GM18858 (cell line): Measurements from ENCODE around the gene GRIFIN.
"Not testable (repeated sequence)": the region's sequence is repeated elsewhere in the genome, so short reads cannot be mapped to it uniquely, and the experiment has no call there.

Experiments used
- ATAC-seq: cut with Tn5 transposase; IDR thresholded peaks from one replicate; pipeline ENCODE4 v1.9.1; 2021; ENCODE audit not compliant: unreplicated experiment

GRIFIN gene

GRCh38 chr7:2479276-2480069 is 3.3 kb upstream of the GRIFIN start:
- ATAC-seq: no peak

- ATAC-seq: no peak
Observed at GRCh38 chr7:2478800-2479199, 2.6 kb upstream of the GRIFIN start.

GRCh38 chr7:2478399-2478785 is 2.2 kb upstream of the GRIFIN start:
- ATAC-seq: no peak

- ATAC-seq: no peak
Observed at GRCh38 chr7:2477447-2478398, 1.5 kb upstream of the GRIFIN start.

- ATAC-seq: no peak
Observed at GRCh38 chr7:2476776-2477446, 713 bp upstream of the GRIFIN start.

GRCh38 chr7:2475678-2476015 is 551 bp downstream of the GRIFIN start:
- ATAC-seq: no peak

- ATAC-seq: no peak
Observed at GRCh38 chr7:2474813-2475677, 1.2 kb downstream of the GRIFIN start.

GRCh38 chr7:2474224-2474623 is 2.0 kb downstream of the GRIFIN start:
- ATAC-seq: no peak

GRCh38 chr7:2473496-2474180 is 2.6 kb downstream of the GRIFIN start:
- ATAC-seq: no peak

GRCh38 chr7:2472739-2473138 is 3.5 kb downstream of the GRIFIN start:
- no peak for ATAC-seq

GRCh38 chr7:2471396-2471795 is 4.8 kb downstream of the GRIFIN start:
- no peak for ATAC-seq

GRCh38 chr7:2471022-2471329 is 5.2 kb downstream of the GRIFIN start:
- ATAC-seq: no peak

- no peak for ATAC-seq
Observed at GRCh38 chr7:2470204-2471021, 5.8 kb downstream of the GRIFIN start.

GRCh38 chr7:2469460-2470203 is 6.6 kb downstream of the GRIFIN start:
- not testable (repeated sequence) for ATAC-seq

- no peak for ATAC-seq
Observed at GRCh38 chr7:2468227-2468626, 8.0 kb downstream of the GRIFIN start.

GRCh38 chr7:2466675-2467074 is 9.5 kb downstream of the GRIFIN start:
- no peak for ATAC-seq

GRCh38 chr7:2465928-2466327 is 10.3 kb downstream of the GRIFIN start:
- ATAC-seq: no peak

- ATAC-seq: no peak
Observed at GRCh38 chr7:2462731-2463130, 13.5 kb downstream of the GRIFIN start.
